ENCODE results near the gene NLRC3.

The NLRC3 gene

GRCh38 chr16:3578610-3579551, 1.7 kb upstream of the NLRC3 start:
- no peak for DNase-seq

GRCh38 chr16:3578121-3578520, 918 bp upstream of the NLRC3 start:
- no peak for DNase-seq

GRCh38 chr16:3576211-3576610, 992 bp downstream of the NLRC3 start:
- DNase-seq: no peak

GRCh38 chr16:3575491-3575890, 1.7 kb downstream of the NLRC3 start:
- no peak for DNase-seq

- no peak for DNase-seq
These were observed 3.0 kb downstream of the NLRC3 start for GRCh38 chr16:3574195-3574594.

GRCh38 chr16:3573146-3573815, 3.9 kb downstream of the NLRC3 start:
- DNase-seq: no peak

- DNase-seq: no peak
These were observed 6.7 kb downstream of the NLRC3 start for GRCh38 chr16:3570420-3571062.

GRCh38 chr16:3569851-3570250, 7.4 kb downstream of the NLRC3 start:
- no peak for DNase-seq

GRCh38 chr16:3566990-3567389, 10.2 kb downstream of the NLRC3 start:
- DNase-seq: no peak

- no peak for DNase-seq
These were observed 12.4 kb downstream of the NLRC3 start for GRCh38 chr16:3564889-3565141.

GRCh38 chr16:3564130-3564888, 12.9 kb downstream of the NLRC3 start:
- DNase-seq: no peak

GRCh38 chr16:3562914-3563480, 14.2 kb downstream of the NLRC3 start:
- no peak for DNase-seq

- no peak for DNase-seq
These were observed 15.6 kb downstream of the NLRC3 start for GRCh38 chr16:3561626-3562025.

GRCh38 chr16:3554351-3554928, 22.8 kb downstream of the NLRC3 start:
- no peak for DNase-seq

- DNase-seq: no peak
These were observed 23.9 kb downstream of the NLRC3 start for GRCh38 chr16:3553138-3553923.

GRCh38 chr16:3550851-3551847, 26.1 kb downstream of the NLRC3 start:
- no peak for DNase-seq

- DNase-seq: no peak
These were observed 27.3 kb downstream of the NLRC3 start for GRCh38 chr16:3549906-3550305.

GRCh38 chr16:3548859-3549258, 28.3 kb downstream of the NLRC3 start:
- DNase-seq: no peak

- no peak for DNase-seq
These were observed 28.8 kb downstream of the NLRC3 start for GRCh38 chr16:3548445-3548844.
